CD14-positive monocyte (primary cell): ENCODE measurements around the gene CUEDC1. TPM values are rescaled to one million over a fixed set of nuclear protein-coding genes. Genes with fewer than 3 reads are reported as not detected.

ENCODE experiments used
- DNase-seq, 3 donors: peaks; one replicate each; pipeline ENCODE4 v3.0.0-alpha.2; 2011 to 2022
- H2AFZ ChIP-seq: 2 replicates; pipeline ENCODE4 v1.6.0; 2012; ENCODE audit warnings: mild to moderate bottlenecking, low read depth, low read length, inconsistent platforms; ENCODE audit not compliant: insufficient read depth, poor library complexity, severe bottlenecking
- H3K27ac ChIP-seq, 2 donors: 1 replicate in 1 of 2; 2 replicates in 1 of 2; pipeline ENCODE4 v1.5.1; 2012 to 2013; ENCODE audit warnings: low read length in 2 of 2, control low read depth in 1 of 2, inconsistent platforms in 1 of 2, low read depth in 1 of 2, mild to moderate bottlenecking in 1 of 2
- H3K27me3 ChIP-seq, 2 donors: one replicate each; pipeline versions ENCODE4 v1.6.0 to v1.6.1; 2011 to 2013; ENCODE audit warnings: low read length in 2 of 2; ENCODE audit not compliant: control insufficient read depth in 2 of 2, insufficient read depth in 2 of 2
- H3K36me3 ChIP-seq, 2 donors: replicated peaks in 1 of 2; 1 replicate in 1 of 2; 2 replicates in 1 of 2; pipeline versions ENCODE4 v1.5.1 to v1.6.1; 2012 to 2013; ENCODE audit warnings: low read length in 2 of 2, control low read depth in 1 of 2, inconsistent platforms in 1 of 2, mild to moderate bottlenecking in 1 of 2; ENCODE audit not compliant: insufficient read depth in 2 of 2, control insufficient read depth in 1 of 2
- H3K4me1 ChIP-seq, 2 donors: 1 replicate in 1 of 2; 2 replicates in 1 of 2; pipeline versions ENCODE4 v1.5.1 to v1.6.1; 2012 to 2013; ENCODE audit warnings: low read length in 2 of 2, control low read depth in 1 of 2, inconsistent platforms in 1 of 2, mild to moderate bottlenecking in 1 of 2, moderate library complexity in 1 of 2; ENCODE audit not compliant: insufficient read depth in 2 of 2, control insufficient read depth in 1 of 2
- H3K4me2 ChIP-seq: replicated peaks from 2 replicates; pipeline ENCODE3; 2012; ENCODE audit warnings: low read length, moderate library complexity, mild to moderate bottlenecking; ENCODE audit not compliant: poor library complexity, severe bottlenecking; ENCODE audit errors: extremely low read depth
- H3K4me3 ChIP-seq, 3 experiments: fragments of 200-600 bp in 1 of 3; sonication (generic) in 1 of 3; replicated peaks in 1 of 3; 1 replicate in 2 of 3; 2 replicates in 1 of 3; pipeline ENCODE4 v1.5.1; 2011 to 2013; ENCODE audit warnings: low read length in 3 of 3, mild to moderate bottlenecking in 3 of 3, control low read depth in 2 of 3, low read depth in 2 of 3, inconsistent platforms in 1 of 3, moderate library complexity in 1 of 3
- H3K79me2 ChIP-seq: 2 replicates; pipeline ENCODE4 v1.6.0; 2012; ENCODE audit warnings: mild to moderate bottlenecking, control low read depth, inconsistent platforms, low read length, moderate library complexity; ENCODE audit not compliant: insufficient read depth
- H3K9ac ChIP-seq: 2 replicates; pipeline ENCODE4 v1.6.0; 2017; ENCODE audit warnings: low read length, mild to moderate bottlenecking; ENCODE audit not compliant: insufficient read depth, poor library complexity, severe bottlenecking
- H3K9me3 ChIP-seq, 2 donors: replicated peaks in 1 of 2; 1 replicate in 1 of 2; 2 replicates in 1 of 2; pipeline versions ENCODE4 v1.5.1 to v1.6.1; 2012 to 2013; ENCODE audit warnings: low read length in 2 of 2, control low read depth in 1 of 2; ENCODE audit not compliant: control insufficient read depth in 1 of 2, insufficient read depth in 1 of 2
- H4K20me1 ChIP-seq: 2 replicates; pipeline ENCODE4 v1.6.0; 2012; ENCODE audit warnings: mild to moderate bottlenecking, low read length, control low read depth, moderate library complexity; ENCODE audit not compliant: insufficient read depth
- H3K27ac Mint-ChIP-seq, 7 donors: one replicate each; pipeline ENCODE4 v1.8.0; 2020; ENCODE audit warnings: mild to moderate bottlenecking in 7 of 7, mixed read lengths in 7 of 7, moderate library complexity in 6 of 7, inconsistent platforms in 2 of 7
- H3K27me3 Mint-ChIP-seq, 3 donors: one replicate each; pipeline ENCODE4 v1.8.0; 2021 to 2022; ENCODE audit warnings: low read depth in 3 of 3, mild to moderate bottlenecking in 3 of 3, mixed read lengths in 3 of 3, moderate library complexity in 3 of 3, inconsistent platforms in 1 of 3
- H3K36me3 Mint-ChIP-seq, 2 donors: one replicate each; pipeline ENCODE4 v1.8.0; 2020; ENCODE audit warnings: mixed read lengths in 2 of 2, inconsistent platforms in 1 of 2, mild to moderate bottlenecking in 1 of 2
- H3K4me1 Mint-ChIP-seq: one replicate; pipeline ENCODE4 v1.8.0; 2020; ENCODE audit warnings: mild to moderate bottlenecking, mixed read lengths
- H3K4me3 Mint-ChIP-seq, 2 donors: one replicate each; pipeline ENCODE4 v1.8.0; 2020; ENCODE audit warnings: mild to moderate bottlenecking in 2 of 2, mixed read lengths in 2 of 2, moderate library complexity in 1 of 2
- H3K9me3 Mint-ChIP-seq, 7 donors: one replicate each; pipeline ENCODE4 v1.8.0; 2020 to 2022; ENCODE audit warnings: mixed read lengths in 7 of 7, mild to moderate bottlenecking in 6 of 7, moderate library complexity in 6 of 7, inconsistent platforms in 2 of 7
- CTCF ChIP-seq: fragments of 200-600 bp; IDR thresholded peaks from one replicate; pipeline ENCODE4 v1.8.0; 2022; ENCODE audit warnings: antibody characterized with exemption, mild to moderate bottlenecking
- WGBS: methylation state at CpG from one replicate; pipeline ENCODE4 v1.1.5; 2013; ENCODE audit warnings: missing lambda C conversion rate; ENCODE audit not compliant: insufficient coverage; 5-methylcytosine and 5-hydroxymethylcytosine counted together
- intact Hi-C, 2 donors: fragments of 100-400 bp; cut with micrococcal nuclease; formaldehyde crosslinking; loops; one replicate each; pipeline versions ENCODE4 v1.15.0 to v1.15.1; 2023
- polyA plus RNA-seq, 3 donors: library from polyadenylated mRNA; depleted of rRNA in 1 of 3; unstranded in 2 of 3; stranded (reverse) in 1 of 3; fragments of 300-500 nt in 2 of 3; fragments of >200 nt in 1 of 3; fragmentation: Illumina TruSeq in 2 of 3; gene quantifications; 1 replicate in 2 of 3; 2 replicates in 1 of 3; pipeline ENCODE4 v1.2.3, GENCODE V29; 2012 to 2021

The CUEDC1 gene
- polyA plus RNA-seq, 3 donors, result 4.2 to 31.0 (median 4.3) TPM

- Mint-ChIP-seq H3K36me3 (peaks cover 6 to 20% of the 10 kb centered on the region in 2 donors), H3K27me3 (peaks cover 0 to 2% (median 1%) of the 10 kb centered on the region in 3 donors), H3K4me3 (no peak overlapping the region), H3K4me1 (peaks cover 88% of the 10 kb centered on the region), H3K27ac (peak overlapping the region in 5 of 7 donors; percentile 6 to 99 (median 50)), H3K9me3 (peaks cover 0 to 2% (median 0%) of the 10 kb centered on the region in 7 donors)
- H3K9ac ChIP-seq, result no peak overlapping the region
- intact Hi-C loops, result loop anchor here in 1 of 2 donors (5.0 kb wide), 2 partner anchors 62 to 92 kb away; partner anchors contain the start of genes CUEDC1 and VEZF1
- no peak for TF ChIP-seq CTCF
- no peak overlapping the region for H3K4me2 ChIP-seq
- peak overlapping the region in 1 of 2 donors; percentile 23 for H3K27ac ChIP-seq
- WGBS, result no CpG with 5 or more reads among the region's 1 CpG
- H3K9me3 ChIP-seq, result no peaks in the 10 kb centered on the region
- peaks cover 35% of the 10 kb centered on the region for H3K79me2 ChIP-seq
- no peaks in the 10 kb centered on the region for H4K20me1 ChIP-seq
- no peaks in the 10 kb centered on the region for H3K36me3 ChIP-seq
- H3K4me1 ChIP-seq, result peaks cover 85 to 86% of the 10 kb centered on the region in 2 donors
- H3K4me3 ChIP-seq, result no peak overlapping the region
- no peak for DNase-seq
- H3K27me3 ChIP-seq, result no peaks in the 10 kb centered on the region
- H2AFZ ChIP-seq, result no peak overlapping the region
Measured at GRCh38 chr17:57894848-57895247, 60.4 kb downstream of the CUEDC1 start.

GRCh38 chr17:57892820-57893595 lies 62.2 kb downstream of the CUEDC1 start:
- Histone ChIP-seq H2AFZ (peak overlapping the region; percentile 74), H3K36me3 (no peaks in the 10 kb centered on the region), H3K9ac (peak overlapping the region; percentile 75), H3K79me2 (peaks cover 23% of the 10 kb centered on the region), H3K9me3 (no peaks in the 10 kb centered on the region), H3K4me3 (peak overlapping the region; percentile 35 to 72 (median 43)), H3K4me2 (peak overlapping the region; percentile 66), H3K4me1 (peaks cover 72 to 74% of the 10 kb centered on the region in 2 donors), H3K27ac (peak overlapping the region; percentile 94), H4K20me1 (peaks cover 12% of the 10 kb centered on the region), H3K27me3 (no peaks in the 10 kb centered on the region)
- peaks cover 0 to 2% (median 0%) of the 10 kb centered on the region in 7 donors for H3K9me3 Mint-ChIP-seq
- intact Hi-C loops, result loop anchor here (2.0 to 5.0 kb wide), 4 partner anchors 54 to 94 kb away; partner anchors contain the start of genes CUEDC1 (in 1 of the 2) and VEZF1 (in 1 of the 2)
- 5% methylated on average over 15 of the region's 16 CpGs for WGBS
- peaks cover 75% of the 10 kb centered on the region for H3K4me1 Mint-ChIP-seq
- H3K4me3 Mint-ChIP-seq, result peak overlapping the region; percentile 88 to 99
- H3K27ac Mint-ChIP-seq, result peak overlapping the region; percentile 97 to 99 (median 99)
- DNase-seq, result peak; percentile 96 to 98 (median 98)
- H3K27me3 Mint-ChIP-seq, result peaks cover 0 to 2% (median 1%) of the 10 kb centered on the region in 3 donors
- TF ChIP-seq CTCF, result peak; percentile 67
- peaks cover 8 to 17% of the 10 kb centered on the region in 2 donors for H3K36me3 Mint-ChIP-seq
